ENCODE data around the gene LTBR.

- no peak for TF ChIP-seq CTCF (IDR thresholded peaks at IDR 0.05)
- no peak for TF ChIP-seq POLR2A (IDR thresholded peaks at IDR 0.05)
These were observed 54.4 kb downstream of the LTBR start for GRCh38 chr12:6438345-6438744.
